ENCODE results near the gene ABHD16B.

Gene ABHD16B

GRCh38 chr20:63861365-63861934, at the start of gene ABHD16B:
Gene ABHD16B (plus strand): TSS chr20:63861498. CDS start chr20:63861541, 43 bp downstream.
- TF ChIP-seq, protein P1, sequence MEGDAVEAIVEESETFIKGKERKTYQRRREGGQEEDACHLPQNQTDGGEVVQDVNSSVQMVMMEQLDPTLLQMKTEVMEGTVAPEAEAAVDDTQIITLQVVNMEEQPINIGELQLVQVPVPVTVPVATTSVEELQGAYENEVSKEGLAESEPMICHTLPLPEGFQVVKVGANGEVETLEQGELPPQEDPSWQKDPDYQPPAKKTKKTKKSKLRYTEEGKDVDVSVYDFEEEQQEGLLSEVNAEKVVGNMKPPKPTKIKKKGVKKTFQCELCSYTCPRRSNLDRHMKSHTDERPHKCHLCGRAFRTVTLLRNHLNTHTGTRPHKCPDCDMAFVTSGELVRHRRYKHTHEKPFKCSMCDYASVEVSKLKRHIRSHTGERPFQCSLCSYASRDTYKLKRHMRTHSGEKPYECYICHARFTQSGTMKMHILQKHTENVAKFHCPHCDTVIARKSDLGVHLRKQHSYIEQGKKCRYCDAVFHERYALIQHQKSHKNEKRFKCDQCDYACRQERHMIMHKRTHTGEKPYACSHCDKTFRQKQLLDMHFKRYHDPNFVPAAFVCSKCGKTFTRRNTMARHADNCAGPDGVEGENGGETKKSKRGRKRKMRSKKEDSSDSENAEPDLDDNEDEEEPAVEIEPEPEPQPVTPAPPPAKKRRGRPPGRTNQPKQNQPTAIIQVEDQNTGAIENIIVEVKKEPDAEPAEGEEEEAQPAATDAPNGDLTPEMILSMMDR (IDR thresholded peaks at IDR 0.05; ENCODE audit: low read depth, low read length, missing control alignments) = no peak
- H3K4me3 ChIP-seq (ENCODE audit: low read depth, low read length) = no peak within 1 kb of the TSS
- no peak for DNase-seq (ENCODE audit: low read depth)

GRCh38 chr20:63814891-63815614, 46.2 kb upstream of the ABHD16B start:
- DNase-seq (ENCODE audit: low read depth) = no peak
- TF ChIP-seq, protein P1 (IDR thresholded peaks at IDR 0.05; ENCODE audit: low read depth, low read length, missing control alignments) = no peak
- no peak overlapping the region for H3K4me3 ChIP-seq (ENCODE audit: low read depth, low read length)

DNA sequence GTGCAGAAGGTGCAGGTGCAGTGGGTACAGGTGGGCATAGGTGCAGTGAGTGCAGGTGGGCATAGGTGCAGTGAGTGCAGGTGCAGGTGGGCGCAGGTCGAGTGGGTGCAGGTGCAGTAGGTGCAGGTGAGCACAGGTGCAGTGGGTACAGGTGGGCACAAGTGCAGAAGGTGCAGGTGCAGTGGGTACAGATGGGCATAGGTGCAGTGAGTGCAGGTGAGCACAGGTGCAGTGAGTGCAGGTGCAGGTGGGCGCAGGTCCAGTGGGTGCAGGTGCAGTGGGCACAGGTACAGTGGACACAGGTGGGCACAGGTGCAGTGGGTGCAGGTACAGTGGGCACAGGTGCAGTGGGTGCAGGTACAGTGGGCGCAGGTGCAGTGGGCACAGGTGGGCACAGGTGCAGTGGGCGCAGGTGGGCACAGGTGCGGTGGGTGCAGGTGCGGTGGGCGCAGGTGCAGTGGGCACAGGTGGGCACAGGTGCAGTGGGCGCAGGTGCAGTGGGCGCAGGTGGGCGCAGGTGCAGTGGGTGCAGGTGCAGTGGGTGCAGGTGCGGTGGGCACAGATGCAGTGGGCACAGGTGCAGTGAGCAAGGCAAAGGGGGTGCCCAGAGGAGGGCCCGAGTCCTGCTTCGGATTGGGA, 45.6 kb upstream of the ABHD16B start:
- no peak for DNase-seq (ENCODE audit: low read depth)

GRCh38 chr20:63819224-63819921, 41.9 kb upstream of the ABHD16B start:
- DNase-seq (ENCODE audit: low read depth) = no peak
- TF ChIP-seq, protein P1 (IDR thresholded peaks at IDR 0.05; ENCODE audit: low read depth, low read length, missing control alignments) = no peak
- no peak overlapping the region for H3K4me3 ChIP-seq (ENCODE audit: low read depth, low read length)

More for the DNA sequence above, 45.6 kb upstream of the ABHD16B start:
- H3K4me3 ChIP-seq (ENCODE audit: low read depth, low read length) = no peak overlapping the region
- TF ChIP-seq, protein P1 (IDR thresholded peaks at IDR 0.05; ENCODE audit: low read depth, low read length, missing control alignments) = no peak

- no peak for DNase-seq (ENCODE audit: low read depth)
- TF ChIP-seq, protein P1 (IDR thresholded peaks at IDR 0.05; ENCODE audit: low read depth, low read length, missing control alignments) = no peak
These were observed 39.5 kb upstream of the ABHD16B start for GRCh38 chr20:63821811-63822210.

GRCh38 chr20:63822276-63822696, 39.0 kb upstream of the ABHD16B start:
- DNase-seq (ENCODE audit: low read depth) = no peak
- TF ChIP-seq, protein P1 (IDR thresholded peaks at IDR 0.05; ENCODE audit: low read depth, low read length, missing control alignments) = no peak
- H3K4me3 ChIP-seq (ENCODE audit: low read depth, low read length) = no peak overlapping the region

More at GRCh38 chr20:63821811-63822210, 39.5 kb upstream of the ABHD16B start:
- H3K4me3 ChIP-seq (ENCODE audit: low read depth, low read length) = no peak overlapping the region
